ENCODE results near the gene CLBA1. TPM values are rescaled to one million over a fixed set of nuclear protein-coding genes. Genes with fewer than 3 reads are reported as not detected.

CLBA1 gene
- polyA plus RNA-seq, 2 of the 4 experiments (the other 2 are of a cell fraction) = 11.5 to 12.0 TPM

GRCh38 chr14:104969741-104970230, 15.8 kb upstream of the CLBA1 start:
- DNase-seq (ENCODE audit: low read depth in 1 of 2, low spot score in 1 of 2) (no peak), FAIRE-seq (no peak), ATAC-seq (no peak)
- TF ChIP-seq MAX (IDR thresholded peaks at IDR 0.05) (no peak), JUNB (IDR thresholded peaks at IDR 0.05) (no peak), CBX2 (IDR thresholded peaks at IDR 0.05; ENCODE audit: borderline replicate concordance, low read depth) (no peak), FOSL2 (IDR thresholded peaks at IDR 0.05) (no peak), FOSL2 (CRISPR knock-in tag; IDR thresholded peaks at IDR 0.05) (no peak), SREBF2 (IDR thresholded peaks at IDR 0.05) (no peak), MAZ (IDR thresholded peaks at IDR 0.05; ENCODE audit: borderline replicate concordance, low read depth, low read length) (no peak), E2F6 (IDR thresholded peaks at IDR 0.05; ENCODE audit: borderline replicate concordance, low read depth) (no peak), BCL3 (IDR thresholded peaks at IDR 0.05) (no peak), HMGXB4 (CRISPR knock-in tag; IDR thresholded peaks at IDR 0.05; ENCODE audit: borderline replicate concordance) (no peak), RAD21 (conservative IDR thresholded peaks at IDR 0.05 in 1 of 2, IDR thresholded peaks at IDR 0.05 in 1 of 2) (no peak), HOXB5 (CRISPR knock-in tag; IDR thresholded peaks at IDR 0.05) (no peak), POLR2A (IDR thresholded peaks at IDR 0.05; ENCODE audit: low read length) (no peak)
- TF ChIP-seq, protein P1, sequence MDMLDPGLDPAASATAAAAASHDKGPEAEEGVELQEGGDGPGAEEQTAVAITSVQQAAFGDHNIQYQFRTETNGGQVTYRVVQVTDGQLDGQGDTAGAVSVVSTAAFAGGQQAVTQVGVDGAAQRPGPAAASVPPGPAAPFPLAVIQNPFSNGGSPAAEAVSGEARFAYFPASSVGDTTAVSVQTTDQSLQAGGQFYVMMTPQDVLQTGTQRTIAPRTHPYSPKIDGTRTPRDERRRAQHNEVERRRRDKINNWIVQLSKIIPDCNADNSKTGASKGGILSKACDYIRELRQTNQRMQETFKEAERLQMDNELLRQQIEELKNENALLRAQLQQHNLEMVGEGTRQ (IDR thresholded peaks at IDR 0.05) = no peak
- ChIA-PET POLR2A (interaction anchor here (0.8 to 2.3 kb wide), 13 partner anchors 11 to 219 kb away, joined by 3 to 22 read pairs (median 5); partner anchors contain the start of genes CDCA4 and CLBA1), CTCF (interaction anchor here (0.6 to 8.7 kb wide), 16 partner anchors 10 to 200 kb away, joined by 3 to 86 read pairs (median 4); partner anchors contain the start of gene CLBA1)
- Histone ChIP-seq H3K9me3 (no peaks in the 10 kb centered on the region), H3K4me1 (peaks cover 77% of the 10 kb centered on the region), H3K4me3 (peak overlapping the region; percentile 67), H3K27ac (peak overlapping the region; percentile 97 to 99), H3K4me2 (peak overlapping the region; percentile 97)
- WGBS (ENCODE audit: missing lambda C conversion rate) = 33% methylated on average over 4 of the region's 10 CpGs

GRCh38 chr14:104970231-104971068, 15.1 kb upstream of the CLBA1 start:
- 10% methylated on average over 14 of the region's 19 CpGs for WGBS (ENCODE audit: missing lambda C conversion rate)
- ChIA-PET CTCF (interaction anchor here (0.6 to 8.7 kb wide), 12 partner anchors 15 to 106 kb away, joined by 3 to 86 read pairs (median 6); partner anchors contain the start of gene CLBA1), POLR2A (interaction anchor here (0.6 to 2.3 kb wide), 11 partner anchors 10 to 219 kb away, joined by 3 to 22 read pairs (median 5); partner anchors contain the start of genes CDCA4 and CLBA1)
- TF ChIP-seq BCL3 (IDR thresholded peaks at IDR 0.05) = peak; percentile 80; the same call in 2 of the 3 replicates
- TF ChIP-seq HEYL (CRISPR knock-in tag; IDR thresholded peaks at IDR 0.05) = 0 out of 2 replicates have a peak, but pooled peaks have one; percentile 56
- TF ChIP-seq CBX8 (IDR thresholded peaks at IDR 0.05) = no peak
- TF ChIP-seq FOSL2 (IDR thresholded peaks at IDR 0.05) = peak; percentile 55
- peak; percentile 88 for TF ChIP-seq FOSL2 (CRISPR knock-in tag; IDR thresholded peaks at IDR 0.05)
- peak; percentile 13; the same call in 1 of the 2 replicates for TF ChIP-seq BHLHE40 (IDR thresholded peaks at IDR 0.05; ENCODE audit: low read depth, low read length)
- peak; percentile 50 for TF ChIP-seq POLR2A (IDR thresholded peaks at IDR 0.05; ENCODE audit: low read length)
- peak; percentile 70 to 72; a peak in 3 of 5 replicates for TF ChIP-seq JUN (IDR thresholded peaks at IDR 0.05)
- TF ChIP-seq, protein P2, sequence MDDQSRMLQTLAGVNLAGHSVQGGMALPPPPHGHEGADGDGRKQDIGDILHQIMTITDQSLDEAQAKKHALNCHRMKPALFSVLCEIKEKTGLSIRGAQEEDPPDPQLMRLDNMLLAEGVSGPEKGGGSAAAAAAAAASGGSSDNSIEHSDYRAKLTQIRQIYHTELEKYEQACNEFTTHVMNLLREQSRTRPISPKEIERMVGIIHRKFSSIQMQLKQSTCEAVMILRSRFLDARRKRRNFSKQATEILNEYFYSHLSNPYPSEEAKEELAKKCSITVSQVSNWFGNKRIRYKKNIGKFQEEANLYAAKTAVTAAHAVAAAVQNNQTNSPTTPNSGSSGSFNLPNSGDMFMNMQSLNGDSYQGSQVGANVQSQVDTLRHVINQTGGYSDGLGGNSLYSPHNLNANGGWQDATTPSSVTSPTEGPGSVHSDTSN (IDR thresholded peaks at IDR 0.05) = peak; percentile 87
- TF ChIP-seq TFCP2L1 (CRISPR knock-in tag; IDR thresholded peaks at IDR 0.05) = no peak
- peak; percentile 52 for TF ChIP-seq MAX (IDR thresholded peaks at IDR 0.05)
- no peak for TF ChIP-seq RNF2 (IDR thresholded peaks at IDR 0.05; ENCODE audit: borderline replicate concordance, low read depth)
- 0 out of 5 replicates have a peak, but pooled peaks of 1 of the 2 experiments have one; percentile 13 for TF ChIP-seq RAD21 (conservative IDR thresholded peaks at IDR 0.05 in 1 of 2, IDR thresholded peaks at IDR 0.05 in 1 of 2)
- TF ChIP-seq HOXB5 (CRISPR knock-in tag; IDR thresholded peaks at IDR 0.05) = no peak
- TF ChIP-seq GATA3 (IDR thresholded peaks at IDR 0.05; ENCODE audit: borderline replicate concordance) = peak; percentile 14; the same call in 1 of the 2 replicates
- TF ChIP-seq ZFP36 (IDR thresholded peaks at IDR 0.05; ENCODE audit: borderline replicate concordance, partially characterized antibody) = no peak
- 0 out of 2 replicates have a peak, but pooled peaks have one; percentile 42 for TF ChIP-seq MYC (IDR thresholded peaks at IDR 0.05; ENCODE audit: borderline replicate concordance, low read length)

More at GRCh38 chr14:104970231-104971068, 15.1 kb upstream of the CLBA1 start:
- ATAC-seq (peak; percentile 30 to 60), DNase-seq (ENCODE audit: low read depth in 1 of 2, low spot score in 1 of 2) (peak; percentile 78 to 90), FAIRE-seq (peak; percentile 65)
- Histone ChIP-seq H3K4me3 (peak overlapping the region; percentile 67), H3K27ac (peak overlapping the region; percentile 97 to 99), H3K4me2 (peak overlapping the region; percentile 97), H3K9me3 (no peaks in the 10 kb centered on the region), H3K4me1 (peaks cover 84% of the 10 kb centered on the region)
